GM18505 (cell line): ENCODE measurements around the gene DHRS11.

Experiments
- ATAC-seq: cut with Tn5 transposase; IDR thresholded peaks from one replicate; pipeline ENCODE4 v1.9.1; 2021; ENCODE audit not compliant: unreplicated experiment
- POLR2A ChIP-seq: IDR thresholded peaks from 4 replicates; pipeline ENCODE4 v1.6.1; 2011; ENCODE audit warnings: borderline replicate concordance; ENCODE audit not compliant: insufficient read depth, insufficient read length; ENCODE audit errors: extremely low read depth

DHRS11 gene, protein sequence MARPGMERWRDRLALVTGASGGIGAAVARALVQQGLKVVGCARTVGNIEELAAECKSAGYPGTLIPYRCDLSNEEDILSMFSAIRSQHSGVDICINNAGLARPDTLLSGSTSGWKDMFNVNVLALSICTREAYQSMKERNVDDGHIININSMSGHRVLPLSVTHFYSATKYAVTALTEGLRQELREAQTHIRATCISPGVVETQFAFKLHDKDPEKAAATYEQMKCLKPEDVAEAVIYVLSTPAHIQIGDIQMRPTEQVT

DNA sequence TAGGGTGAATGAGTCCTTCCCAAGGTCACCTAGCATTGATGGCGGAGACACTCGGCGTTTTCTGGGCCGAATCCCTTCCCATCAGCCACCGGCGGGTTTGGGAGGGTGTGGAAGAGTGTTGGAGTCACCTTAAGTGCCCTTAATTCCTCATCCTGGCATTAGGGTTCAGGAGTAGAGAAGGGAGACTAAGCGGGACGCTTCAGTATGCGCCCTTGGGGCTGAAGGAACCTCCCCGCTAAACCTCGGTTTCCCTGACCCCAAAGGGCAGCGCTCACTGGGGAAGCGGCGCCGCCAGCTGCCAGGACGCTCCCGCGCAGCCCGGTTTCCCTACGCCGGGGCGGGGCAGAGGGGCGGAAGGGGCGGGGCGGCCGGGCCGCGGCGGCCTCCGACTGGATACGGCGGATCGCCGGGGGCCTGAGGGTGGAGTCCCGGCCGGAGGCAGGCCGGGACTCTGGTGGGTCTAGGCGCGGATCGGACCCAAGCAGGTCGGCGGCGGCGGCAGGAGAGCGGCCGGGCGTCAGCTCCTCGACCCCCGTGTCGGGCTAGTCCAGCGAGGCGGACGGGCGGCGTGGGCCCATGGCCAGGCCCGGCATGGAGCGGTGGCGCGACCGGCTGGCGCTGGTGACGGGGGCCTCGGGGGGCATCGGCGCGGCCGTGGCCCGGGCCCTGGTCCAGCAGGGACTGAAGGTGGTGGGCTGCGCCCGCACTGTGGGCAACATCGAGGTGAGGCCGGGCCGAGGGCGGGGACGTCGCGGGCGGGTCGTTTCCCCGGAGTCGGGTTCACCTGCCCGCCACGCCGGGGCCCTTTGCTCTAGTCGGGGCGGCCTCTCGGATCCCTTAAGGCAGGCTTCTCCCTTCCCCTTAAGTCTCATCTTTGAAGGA, at the start of gene DHRS11:
Gene DHRS11, plus strand, starts transcription at position 446 of the 882 bp plus-strand sequence. Its CDS starts 131 bp downstream, at position 577.
- peak; percentile 59 for TF ChIP-seq POLR2A
- ATAC-seq: peak; percentile 76

DNA sequence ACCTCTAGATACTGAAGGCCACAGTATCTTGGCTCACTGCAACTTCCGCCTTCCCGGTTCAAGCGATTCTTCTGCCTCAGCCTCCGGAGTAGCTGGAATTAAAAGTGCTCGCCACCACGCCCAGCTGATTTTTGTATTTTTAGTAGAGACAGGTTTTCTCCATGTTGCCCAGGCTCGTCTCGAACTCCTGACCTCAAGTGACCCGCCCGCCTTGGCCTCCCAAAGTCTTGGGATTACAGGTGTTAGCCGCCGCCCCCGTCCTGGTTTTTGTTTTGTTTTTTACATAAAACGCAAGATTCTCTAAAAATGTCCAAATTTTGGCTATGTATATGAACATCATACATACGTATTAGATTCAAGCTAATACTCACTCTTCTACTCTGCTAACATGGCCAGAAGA, 48.9 kb upstream of the DHRS11 start:
- no peak for ATAC-seq

DNA sequence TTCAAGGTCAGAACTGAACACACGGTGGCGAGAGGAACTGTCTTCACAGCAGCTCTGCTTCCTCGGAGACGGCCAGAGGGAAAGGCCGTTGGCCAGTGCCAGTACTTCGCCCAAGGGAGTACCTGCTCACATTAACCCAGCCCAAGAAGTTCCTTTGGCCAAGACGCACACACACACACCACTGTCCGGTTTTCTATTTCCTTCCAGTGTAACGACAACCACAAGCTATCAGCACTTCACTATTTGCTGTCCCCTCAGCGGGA, 47.7 kb upstream of the DHRS11 start:
- no peak for TF ChIP-seq POLR2A
- ATAC-seq: peak; percentile 3

More for the DNA sequence above, 48.9 kb upstream of the DHRS11 start:
- TF ChIP-seq POLR2A: no peak

DNA sequence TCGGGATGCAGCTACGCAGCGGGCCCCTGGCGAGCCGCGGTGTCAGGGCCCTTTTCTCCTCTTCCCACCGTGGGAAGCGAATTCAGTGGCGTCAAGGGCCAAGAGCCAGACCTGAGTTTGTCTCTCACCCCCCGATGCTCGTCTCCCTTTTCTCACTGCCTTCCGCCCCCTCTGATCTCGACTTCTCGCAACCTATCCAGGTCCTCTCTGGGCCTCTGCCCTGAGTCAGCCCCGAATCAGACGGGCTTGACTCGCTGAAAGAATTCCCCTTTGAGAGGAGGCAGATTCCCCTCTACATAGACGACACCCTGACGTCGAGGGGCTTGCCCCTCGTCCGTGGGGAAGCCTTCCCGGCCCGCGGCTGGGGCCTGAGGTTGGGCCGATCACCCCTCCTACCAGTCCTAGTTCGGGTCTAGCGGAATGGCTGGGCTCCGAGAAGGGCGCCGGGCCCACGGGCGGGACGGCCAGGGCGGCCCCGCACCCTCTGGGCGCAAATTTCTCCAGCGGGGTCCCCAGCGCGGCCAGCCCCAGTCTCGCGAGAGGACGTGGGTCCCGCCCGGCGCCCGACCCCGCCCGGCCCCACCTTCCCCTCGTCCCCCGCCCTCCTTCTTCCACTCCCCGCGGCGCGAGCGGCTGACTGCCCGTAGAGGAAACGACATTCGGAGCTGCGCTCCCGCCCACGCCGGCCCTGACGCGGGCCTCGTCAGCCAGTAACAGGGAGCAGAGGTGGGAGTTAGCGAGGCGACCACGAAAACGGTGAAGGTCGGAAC, 47.2 kb upstream of the DHRS11 start, which contains the start of gene GGNBP2:
Gene GGNBP2, plus strand, starts transcription at position 613 of the 770 bp plus-strand sequence. CDS start 806 bp downstream, outside the sequence.
- ATAC-seq: peak; percentile 55

DNA sequence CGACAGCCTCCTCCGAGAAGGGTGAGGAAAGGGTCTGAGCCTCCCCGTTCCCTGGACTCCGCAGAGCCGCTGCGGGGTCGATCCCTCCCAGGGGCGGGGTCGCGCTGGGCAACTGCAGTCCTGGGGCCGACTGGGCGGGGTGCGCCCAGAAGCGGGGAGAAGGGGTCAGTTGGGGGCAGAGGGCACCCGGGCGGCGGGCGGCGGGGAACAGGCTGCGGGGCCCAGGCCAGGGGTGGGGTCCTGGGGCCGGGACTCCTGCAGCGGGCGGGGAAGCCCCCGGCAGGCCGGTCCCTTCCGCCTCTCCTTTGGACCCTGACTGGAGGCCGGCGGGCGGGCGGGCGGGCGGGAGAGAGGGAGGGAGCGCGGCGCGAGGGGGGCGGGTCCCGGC, 46.6 kb upstream of the DHRS11 start:
- ATAC-seq: peak; percentile 34
- TF ChIP-seq POLR2A: no peak

More for the DNA sequence above, 47.2 kb upstream of the DHRS11 start, which contains the start of gene GGNBP2:
- TF ChIP-seq POLR2A: peak; percentile 87

DNA sequence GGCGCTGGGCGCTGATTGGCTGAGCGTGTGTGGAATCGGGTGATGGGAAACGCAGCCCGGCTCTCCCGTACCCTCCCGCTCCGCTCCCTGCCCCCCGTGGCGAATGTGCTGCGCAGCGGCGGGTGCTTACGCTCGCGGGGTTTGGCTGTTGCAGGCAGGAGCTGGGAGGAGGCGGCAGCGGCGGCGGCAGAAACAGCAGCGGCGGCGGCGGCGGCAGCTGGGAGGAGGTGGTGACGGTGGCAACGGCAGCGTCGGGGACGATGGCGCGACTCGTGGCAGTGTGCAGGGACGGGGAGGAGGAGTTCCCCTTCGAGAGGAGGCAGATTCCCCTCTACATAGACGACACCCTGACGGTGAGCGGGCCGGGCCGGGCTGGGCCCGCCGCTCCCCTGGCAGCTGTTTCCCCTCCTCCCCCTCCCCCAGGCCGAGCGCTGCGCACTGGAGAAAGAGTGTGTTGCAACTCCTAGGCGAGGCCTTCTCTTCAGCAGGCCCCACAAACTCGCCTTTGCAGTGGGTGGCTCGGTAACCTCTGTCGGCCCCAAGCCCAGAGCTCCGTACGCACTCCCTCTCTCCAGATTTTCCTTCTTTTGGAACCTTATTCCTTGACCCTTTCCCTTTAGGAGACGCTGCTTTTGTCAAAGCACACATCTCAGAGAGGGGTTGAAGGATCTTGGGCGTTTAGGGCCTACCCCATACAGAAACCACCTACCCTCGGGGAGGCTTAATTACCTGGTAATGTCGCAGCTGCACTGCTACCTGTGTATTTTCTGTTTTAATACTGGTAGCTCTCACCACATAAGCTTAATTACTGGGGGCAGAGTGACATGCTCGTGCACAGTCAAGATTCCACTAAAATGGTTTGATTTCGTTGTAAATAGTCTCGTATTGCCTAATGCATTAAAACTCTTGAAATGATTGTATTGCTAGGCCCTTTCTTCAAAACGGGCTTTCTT, 45.9 kb upstream of the DHRS11 start:
- TF ChIP-seq POLR2A: peak; percentile 30
- peak; percentile 56 for ATAC-seq

DNA sequence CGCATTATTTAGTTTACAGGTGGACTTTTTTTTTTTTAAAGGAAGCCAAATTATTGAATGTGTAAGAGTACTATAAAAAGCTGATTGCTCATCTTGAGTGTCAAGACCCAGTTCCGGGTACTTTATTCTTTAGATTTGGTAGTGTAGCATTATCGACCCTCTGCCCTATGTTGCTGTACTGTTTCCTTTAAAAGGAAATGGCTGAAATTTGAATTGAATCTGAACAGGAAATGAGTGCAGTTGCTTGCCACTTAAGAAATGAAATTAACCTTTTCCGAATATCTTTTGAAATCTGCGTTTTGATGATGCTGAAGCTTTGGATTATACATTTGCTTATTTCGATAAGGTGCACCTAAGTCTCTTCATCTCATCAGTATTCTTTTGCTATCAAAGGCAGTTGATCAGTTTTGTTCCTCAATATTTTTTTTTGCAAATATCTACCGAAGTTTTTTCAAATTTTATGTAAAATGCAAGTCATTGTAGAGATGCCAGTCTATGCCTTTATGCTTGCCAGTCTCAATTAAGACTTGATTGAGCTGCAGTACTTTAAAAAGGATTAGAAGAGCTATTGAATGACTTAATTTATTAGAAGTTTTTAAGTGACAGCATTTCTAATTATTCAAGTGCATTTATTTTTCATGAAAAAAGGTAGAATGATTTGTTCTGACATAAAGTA, 45.1 kb upstream of the DHRS11 start:
- no peak for ATAC-seq
- TF ChIP-seq POLR2A: no peak

DNA sequence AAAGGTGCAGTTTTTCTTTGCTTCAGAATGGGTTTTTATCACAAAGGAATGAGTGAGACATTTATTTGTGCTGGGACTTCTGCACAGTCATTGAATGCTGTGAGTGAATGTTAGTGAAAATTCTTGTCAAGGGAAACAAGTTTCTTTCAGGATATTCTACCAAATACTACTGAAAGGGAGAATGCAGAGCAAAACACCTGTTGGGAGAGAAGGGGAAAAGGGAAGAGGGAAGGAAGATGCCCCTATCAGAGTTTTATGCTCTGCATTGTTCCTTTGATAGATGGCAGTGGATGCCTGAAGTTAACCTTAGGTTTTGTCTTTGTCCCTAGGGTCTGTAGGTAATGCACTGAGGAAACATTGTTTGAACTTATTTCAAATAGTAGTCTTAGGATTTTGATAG, 43.9 kb upstream of the DHRS11 start:
- TF ChIP-seq POLR2A: no peak
- no peak for ATAC-seq

DNA sequence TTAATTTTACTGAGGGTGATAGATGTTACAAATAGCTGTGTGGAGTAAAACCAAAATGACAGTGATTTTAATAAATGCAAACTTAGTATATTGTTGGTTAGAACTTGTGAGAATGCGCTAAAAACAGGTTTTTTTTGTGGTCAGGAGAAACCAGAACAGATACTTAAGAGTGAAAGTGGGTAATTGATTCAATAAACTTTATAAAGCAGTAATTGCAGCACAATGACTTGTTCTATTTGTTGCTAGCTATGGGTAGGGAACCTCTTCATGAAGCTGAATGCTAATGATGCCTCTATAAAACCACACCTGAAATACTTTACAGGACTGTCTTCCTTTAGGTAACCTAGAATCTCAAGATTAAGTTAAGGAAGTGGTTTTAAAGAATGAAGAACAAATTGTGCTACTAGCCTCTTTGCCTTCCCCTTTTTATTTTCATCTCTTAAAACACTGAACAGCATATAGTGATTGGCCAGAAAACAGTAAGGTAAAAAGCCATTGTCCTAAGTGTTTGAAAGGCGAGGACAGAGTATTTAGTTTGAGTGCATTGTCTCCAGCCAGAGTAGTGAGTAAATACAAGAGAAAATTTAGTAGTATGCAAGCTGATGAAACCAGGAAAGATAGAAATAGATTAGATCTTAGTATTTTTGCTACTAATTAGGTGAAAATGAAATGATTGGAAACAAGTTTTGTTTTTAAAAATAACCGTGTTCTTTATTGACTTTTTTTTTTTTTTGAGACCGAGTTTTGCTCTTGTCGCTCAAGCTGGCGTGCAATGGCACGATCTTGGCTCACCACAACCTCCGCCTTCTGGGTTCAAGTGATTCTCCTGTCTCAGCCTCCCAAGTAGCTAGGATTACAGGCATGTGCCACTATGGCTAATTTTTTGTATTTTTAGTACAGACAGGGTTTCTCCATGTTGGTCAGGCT, 40.9 kb upstream of the DHRS11 start:
- no peak for ATAC-seq
- no peak for TF ChIP-seq POLR2A

DNA sequence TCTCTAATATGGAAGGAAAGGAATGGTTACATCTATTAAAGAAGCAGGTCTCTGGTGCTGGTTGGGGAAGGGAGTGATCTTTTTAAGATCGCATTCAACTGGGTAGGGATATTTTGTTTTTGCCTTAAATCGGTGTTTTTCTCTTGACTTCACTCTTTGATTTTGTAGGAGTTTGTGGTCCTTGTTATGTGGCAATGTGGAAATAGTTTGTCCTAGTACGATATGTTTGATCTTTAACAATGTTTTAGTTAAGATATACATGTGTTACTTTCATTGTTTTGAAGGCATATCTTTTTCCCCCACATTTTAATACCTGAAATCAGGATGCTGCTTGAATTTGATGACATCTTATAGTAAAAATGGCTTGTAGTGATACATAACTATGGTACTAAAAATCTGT, 38.2 kb upstream of the DHRS11 start:
- no peak for TF ChIP-seq POLR2A
- ATAC-seq: no peak

DNA sequence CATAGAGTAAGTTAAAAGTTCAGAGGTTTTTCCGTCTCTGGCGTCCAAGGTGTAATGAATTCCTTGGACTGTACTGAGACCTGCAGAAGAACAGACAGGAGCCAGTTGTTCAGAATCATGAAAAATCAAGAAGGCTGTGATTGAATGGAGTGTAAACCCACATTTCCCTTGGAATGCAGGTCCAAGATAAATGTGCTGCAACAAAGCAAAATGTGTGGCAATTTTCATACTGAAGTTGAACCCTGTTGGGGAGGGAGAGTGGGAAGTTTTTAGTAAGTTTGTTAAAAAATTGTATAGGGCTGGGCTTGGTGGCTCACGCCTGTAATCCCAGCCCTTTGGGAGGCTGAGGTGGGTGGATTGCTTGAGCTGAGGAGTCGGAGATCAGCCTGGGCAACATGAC, 25.6 kb upstream of the DHRS11 start:
- no peak for TF ChIP-seq POLR2A
- no peak for ATAC-seq
